Thyroid gland (tissue), 4 donors: Measurements from ENCODE around the gene GLI2.

Source experiments
- CTCF ChIP-seq, 6 experiments: fragments of 200-600 bp in 3 of 6; fragments of 450-650 bp in 3 of 6; sonication (generic) in 3 of 6; IDR thresholded peaks; one replicate each; pipeline ENCODE4 v1.5.1; 2016 to 2019; ENCODE audit warnings: antibody characterized with exemption in 6 of 6, mild to moderate bottlenecking in 2 of 6, inconsistent platforms in 1 of 6, moderate library complexity in 1 of 6
- POLR2A ChIP-seq, 2 donors: fragments of 450-650 bp; IDR thresholded peaks; one replicate each; pipeline ENCODE4 v1.6.1; 2017; ENCODE audit warnings: antibody characterized with exemption in 2 of 2, mild to moderate bottlenecking in 2 of 2, moderate library complexity in 1 of 2

- no peak for TF ChIP-seq CTCF (IDR thresholded peaks at IDR 0.05)
- TF ChIP-seq POLR2A (IDR thresholded peaks at IDR 0.05), result no peak
Observed at GRCh38 chr2:120692691-120693090, 43.0 kb upstream of the GLI2 start.
